ENCODE measurements around the gene APBB2. TPM values are rescaled to one million over a fixed set of nuclear protein-coding genes. Genes with fewer than 3 reads are reported as not detected.

APBB2 gene
- total RNA-seq, 2 experiments from 2014 or later: 2.4 to 2.7 TPM

DNA sequence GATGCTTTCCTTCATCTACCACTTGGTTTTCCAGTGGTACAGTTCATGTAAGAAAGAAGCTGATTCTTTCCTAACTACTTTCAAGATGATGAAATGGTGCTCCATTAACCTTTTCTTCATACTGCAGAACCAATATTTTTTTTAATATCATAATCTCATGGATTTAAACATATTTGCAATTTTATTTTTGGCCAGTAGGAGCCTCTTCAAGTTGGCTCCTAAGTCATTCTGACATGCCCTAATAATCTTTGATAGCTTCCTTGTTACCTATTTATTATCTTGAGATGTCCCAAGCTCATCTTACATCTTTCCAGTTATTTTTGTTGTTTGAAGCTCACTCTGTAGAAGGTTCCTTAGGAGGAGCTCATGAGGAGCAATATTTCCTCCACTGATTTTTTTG, 170.2 kb downstream of the APBB2 start:
- POLR2A ChIA-PET: no interaction called here
- CTCF ChIA-PET: no interaction called here

DNA sequence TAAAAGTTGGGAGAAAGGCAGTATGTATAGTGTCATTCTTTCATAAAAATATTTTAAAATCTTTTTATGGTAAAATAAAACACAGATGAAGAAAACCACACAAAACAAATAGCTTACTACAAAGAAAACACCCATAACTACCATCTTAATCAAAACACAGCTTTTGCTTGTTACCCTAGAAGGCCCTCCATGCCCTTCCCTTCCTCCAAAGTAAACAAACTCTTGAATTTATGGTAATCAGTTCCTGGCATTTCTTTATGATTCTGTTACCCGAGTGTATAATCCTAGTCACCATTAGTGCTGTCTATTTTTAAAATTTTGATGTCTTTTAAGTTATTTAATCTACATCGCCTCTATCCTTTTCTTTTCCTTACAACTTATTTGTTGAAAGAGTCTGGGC, 170.9 kb downstream of the APBB2 start:
- ChIA-PET CTCF (no interaction called here), POLR2A (no interaction called here)

DNA sequence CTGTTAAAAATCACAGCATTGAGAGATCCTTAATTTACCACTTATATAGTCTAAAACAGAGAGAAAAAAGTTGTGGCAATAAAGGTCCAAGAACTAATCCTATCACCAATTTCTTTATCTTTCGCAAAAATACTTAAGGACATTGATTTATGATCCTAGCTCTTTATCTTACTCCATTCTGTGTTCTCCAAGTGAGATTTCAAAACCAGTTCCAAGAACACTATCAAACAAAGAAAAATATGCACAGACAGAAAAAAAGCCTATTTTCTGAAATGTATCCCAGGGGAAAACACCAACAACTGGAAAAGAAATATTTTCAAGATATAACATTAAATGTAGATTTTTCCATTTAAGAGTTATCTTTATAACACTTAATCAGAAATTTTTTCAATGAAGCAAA, 172.8 kb downstream of the APBB2 start:
- ChIA-PET CTCF (no interaction called here), POLR2A (no interaction called here)

DNA sequence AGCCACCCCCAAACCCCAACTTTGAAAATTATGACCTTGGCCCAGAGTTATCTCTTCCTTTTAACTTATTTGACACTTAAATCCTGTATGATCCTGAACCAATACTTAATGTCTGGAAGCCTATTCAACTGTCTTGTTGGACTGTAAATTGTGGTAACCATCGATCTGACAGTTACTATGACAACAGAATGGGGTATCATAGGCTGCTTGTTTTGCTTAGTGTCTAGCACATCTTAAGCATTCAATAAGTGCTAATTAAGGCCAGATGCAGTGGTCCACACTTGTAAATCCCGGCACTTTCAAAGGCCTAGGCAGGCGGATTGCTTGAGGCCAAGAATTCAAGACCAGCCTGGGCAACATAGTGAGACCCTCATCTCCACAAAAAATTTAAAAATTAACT, 175.0 kb downstream of the APBB2 start:
- POLR2A ChIA-PET: no interaction called here
- CTCF ChIA-PET: no interaction called here

DNA sequence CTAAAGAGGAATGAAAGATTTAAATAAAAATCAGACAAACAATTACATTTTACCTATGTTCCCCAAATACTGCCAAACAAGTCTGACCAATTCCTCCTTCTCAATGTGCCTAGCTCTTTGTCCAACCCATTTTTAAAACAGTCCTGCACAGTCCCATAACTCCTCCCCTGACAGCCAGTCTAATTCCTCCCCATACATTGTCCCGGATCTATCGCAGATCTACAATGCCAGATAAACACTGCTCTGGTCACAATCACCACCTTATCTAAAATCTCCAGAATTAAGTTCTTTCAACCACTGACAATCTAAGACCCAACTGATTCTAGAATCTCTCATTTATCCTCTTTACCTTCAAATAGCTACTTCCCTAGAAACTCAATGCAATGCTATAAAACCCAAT, 176.0 kb downstream of the APBB2 start:
- ChIA-PET POLR2A (no interaction called here), CTCF (no interaction called here)

DNA sequence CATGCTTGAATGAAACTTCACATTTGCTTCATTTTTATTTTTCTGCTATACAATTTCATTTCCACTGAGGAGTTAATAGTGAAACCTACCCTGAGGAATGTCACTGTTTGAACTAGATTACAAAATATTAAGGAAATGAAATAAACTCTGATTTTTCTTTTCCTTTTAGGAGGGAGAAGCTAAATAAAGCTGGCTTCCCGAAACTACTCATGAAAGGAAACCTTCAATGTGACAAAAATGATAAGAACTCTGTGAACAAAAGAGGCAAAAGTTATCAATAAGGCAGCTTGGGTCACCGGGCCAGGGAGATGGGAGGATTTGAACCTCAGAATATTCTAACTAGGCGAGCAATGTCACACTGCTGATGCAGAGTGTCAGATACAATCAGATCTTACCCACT, 185.2 kb downstream of the APBB2 start:
- POLR2A ChIA-PET: no interaction called here
- CTCF ChIA-PET: no interaction called here

DNA sequence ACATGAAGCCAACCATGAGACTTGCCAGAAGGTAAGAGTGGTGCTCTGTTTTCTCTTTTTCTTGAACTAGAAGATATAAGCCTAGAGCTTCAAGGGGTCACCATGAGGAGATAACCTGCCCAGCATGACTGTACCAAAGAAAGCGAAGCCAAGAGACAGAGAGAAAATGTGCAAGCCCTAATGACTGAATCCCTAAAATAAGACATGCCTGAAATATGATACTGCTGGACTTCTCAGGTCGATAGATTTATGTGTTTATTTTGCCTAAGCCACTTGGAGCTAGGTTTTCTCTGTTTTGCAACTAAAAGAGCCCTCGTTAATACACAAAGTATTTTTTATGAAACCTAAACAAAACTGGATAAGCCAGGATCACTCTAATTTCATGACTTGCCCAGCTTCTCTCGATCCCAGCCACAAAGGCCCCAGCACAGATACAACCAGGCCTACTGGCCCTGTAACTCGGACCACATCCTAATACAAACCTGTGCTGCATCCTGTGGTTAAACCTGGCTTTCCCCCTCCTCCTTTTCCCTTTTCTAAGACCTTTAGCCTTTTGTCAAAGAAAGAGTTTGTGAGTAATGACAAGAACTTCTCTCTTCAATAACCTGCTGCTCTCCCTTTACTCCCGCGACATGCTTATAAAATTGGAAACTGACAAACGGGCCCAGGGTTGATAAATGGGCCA, 185.8 kb downstream of the APBB2 start:
- POLR2A ChIA-PET: no interaction called here
- CTCF ChIA-PET: no interaction called here

DNA sequence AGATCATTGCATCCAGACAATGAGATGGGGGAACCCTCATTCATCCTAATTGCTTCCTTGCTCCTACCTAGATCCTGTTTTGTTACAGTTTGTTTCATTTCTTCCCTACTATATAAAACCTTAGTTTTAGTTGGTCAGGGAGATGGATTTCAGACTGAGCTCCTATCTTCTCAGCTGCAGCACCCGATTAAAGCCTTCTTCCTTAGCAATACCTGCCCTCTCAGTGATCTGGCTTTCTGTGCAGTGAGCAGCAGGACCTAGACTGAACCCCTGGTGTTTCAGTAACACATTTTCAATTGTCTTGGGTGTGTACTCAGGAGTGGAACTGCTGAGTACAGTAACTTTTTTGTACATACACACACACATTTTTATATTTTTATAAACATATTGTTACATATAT, 187.4 kb downstream of the APBB2 start:
- POLR2A ChIA-PET: no interaction called here
- CTCF ChIA-PET: no interaction called here

DNA sequence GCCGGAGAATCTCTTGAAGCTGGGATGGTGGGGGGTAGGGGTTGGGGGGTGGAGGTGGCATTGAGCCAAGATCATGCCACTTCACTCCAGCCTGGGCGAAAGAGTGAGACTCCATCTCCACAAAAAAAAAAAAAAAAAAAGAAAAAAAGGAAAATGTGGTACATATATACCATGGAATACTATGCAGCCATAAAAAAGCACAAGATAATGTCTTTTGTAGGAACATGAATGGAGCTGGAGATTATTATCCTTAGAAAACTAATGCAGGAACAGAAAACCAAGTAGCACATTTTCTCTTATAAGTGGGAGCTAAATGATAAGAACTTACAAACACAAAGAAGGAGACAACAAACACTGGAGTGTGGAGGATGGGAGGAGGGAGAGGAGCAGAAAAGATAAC, 188.5 kb downstream of the APBB2 start:
- CTCF ChIA-PET: no interaction called here
- POLR2A ChIA-PET: no interaction called here

DNA sequence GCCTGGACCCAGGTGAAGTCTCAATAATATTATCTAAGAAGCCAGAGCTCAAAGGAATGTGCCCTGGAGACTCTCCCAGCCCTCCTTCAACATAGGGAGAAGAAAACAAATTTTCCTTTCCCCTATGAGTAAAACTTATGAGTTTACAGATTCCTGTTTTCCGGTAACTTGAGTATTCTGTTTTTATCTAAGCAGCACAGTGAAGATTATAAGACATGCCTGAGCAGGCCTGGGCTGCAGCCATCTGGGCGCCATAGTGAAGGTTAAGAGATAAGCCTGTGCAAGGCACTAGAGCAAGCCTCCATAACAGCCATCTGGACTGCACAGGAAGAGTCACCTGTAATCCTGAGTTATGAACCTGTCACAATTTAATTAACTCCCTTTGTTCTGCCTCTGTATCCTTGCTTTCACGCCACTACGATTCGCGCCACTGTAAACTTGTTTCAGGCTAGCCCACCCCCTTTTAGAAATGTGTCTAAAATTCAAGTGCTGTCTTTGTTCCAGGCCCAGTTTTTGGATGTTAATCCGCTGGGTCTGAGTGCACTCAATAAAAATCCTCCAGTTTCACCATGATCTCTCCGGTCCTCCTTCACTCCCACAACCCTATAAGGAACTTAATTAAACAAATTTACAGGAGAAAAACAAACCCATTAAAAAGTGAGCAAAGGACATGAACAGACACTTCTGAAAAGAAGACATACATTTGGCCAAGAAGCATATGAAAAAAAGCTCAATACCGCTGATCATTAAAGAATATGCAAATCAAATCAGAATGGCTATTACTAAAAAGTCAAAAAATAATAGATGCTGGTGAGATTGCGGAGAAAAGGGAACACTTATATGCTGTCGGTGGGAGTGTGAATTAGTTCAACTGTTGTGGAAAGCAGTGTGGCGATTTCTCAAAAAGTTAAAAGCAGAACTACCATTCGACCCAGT, 189.5 kb downstream of the APBB2 start:
- POLR2A ChIA-PET: no interaction called here
- CTCF ChIA-PET: no interaction called here

DNA sequence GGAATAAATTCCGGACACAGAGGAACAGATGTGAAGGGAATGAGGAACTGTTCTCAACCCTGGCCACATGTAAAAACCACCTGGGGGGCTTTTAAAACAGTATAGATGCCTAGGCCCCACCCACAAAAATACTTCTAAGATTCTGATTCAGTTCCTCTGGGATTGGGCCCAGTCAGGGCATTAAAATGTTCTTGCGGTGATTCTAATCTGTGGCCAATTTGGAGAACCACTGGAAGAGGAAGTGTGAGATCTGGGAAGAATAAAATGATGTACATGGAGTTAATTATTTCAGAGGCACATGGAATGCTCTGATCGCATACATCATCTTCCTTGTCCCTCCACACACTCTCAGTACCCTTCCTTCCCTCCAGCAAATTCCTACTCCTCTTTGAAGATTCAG, 192.2 kb downstream of the APBB2 start:
- CTCF ChIA-PET: no interaction called here

DNA sequence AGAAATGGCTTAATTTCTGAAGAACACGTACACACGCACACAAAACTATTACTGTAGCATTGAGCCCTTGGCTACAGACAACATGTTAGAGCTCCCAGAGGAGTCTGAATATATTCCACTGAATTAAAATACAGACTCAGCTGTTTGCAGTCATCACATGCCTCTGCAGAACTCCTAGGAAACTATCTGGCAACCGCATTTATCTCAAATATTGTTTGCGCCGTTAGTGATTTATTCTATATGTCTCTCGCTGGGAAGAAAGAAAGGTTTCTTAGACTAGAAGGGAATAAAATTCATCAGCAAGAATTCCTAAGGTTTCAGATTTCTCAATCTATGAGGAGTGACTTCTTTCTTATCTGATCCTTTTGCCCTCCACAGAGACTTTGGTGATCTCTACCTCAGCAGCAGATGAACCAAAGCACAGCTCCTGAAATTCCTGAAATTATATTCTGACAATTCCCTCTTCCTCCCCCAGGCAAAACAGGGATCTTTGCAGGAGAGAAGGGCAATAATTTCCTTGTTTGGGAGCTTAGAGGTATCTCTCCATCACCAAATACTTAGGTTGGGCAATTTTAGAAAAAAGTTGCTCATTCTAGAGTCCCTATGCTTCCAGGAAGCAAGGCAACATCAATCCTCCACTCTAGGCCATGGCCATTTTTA, 199.2 kb downstream of the APBB2 start:
- ChIA-PET CTCF (no interaction called here), POLR2A (no interaction called here)

More for the DNA sequence above, 192.2 kb downstream of the APBB2 start:
- POLR2A ChIA-PET: no interaction called here

DNA sequence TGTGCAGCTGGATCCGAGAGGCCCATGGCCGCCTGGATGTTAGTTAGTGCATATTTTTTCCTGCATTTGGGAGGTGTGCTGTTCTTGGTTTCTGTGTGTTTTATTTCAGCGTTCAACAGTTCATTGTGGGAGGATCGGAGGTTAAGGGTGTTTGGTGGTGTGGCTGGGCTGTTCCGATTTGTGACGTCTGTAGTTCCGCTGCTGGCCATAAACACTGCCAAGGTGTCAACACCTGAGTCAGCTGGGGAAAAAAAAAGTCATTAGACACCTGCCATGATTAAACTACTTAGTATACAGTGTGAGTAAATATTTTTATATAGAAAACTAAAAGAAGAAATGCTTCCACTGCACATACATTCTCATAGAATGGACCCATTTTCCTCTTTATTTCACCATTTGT, 200.2 kb downstream of the APBB2 start:
- POLR2A ChIA-PET: no interaction called here

DNA sequence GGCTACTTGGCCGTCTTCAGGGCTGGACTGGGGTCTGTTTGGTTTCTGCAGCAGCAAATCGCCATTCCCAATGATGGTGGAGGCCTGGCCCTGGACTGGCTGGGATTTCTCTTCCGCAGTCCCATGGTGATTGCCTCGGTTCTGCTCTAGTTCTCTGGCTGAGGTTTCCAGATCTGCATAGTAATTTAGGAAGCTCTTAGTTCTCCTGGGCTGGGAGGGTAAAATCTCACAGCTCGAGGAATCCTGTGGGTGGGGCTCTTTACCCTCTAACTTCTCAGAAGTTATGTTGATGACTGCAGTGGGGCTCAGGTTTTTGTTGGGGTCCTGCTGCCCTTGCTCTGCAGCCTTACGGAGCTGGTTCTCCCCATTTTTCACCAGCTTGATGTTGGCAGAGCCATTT, 200.6 kb downstream of the APBB2 start:
- POLR2A ChIA-PET: no interaction called here
- CTCF ChIA-PET: no interaction called here

More for the DNA sequence above, 200.2 kb downstream of the APBB2 start:
- CTCF ChIA-PET: no interaction called here

DNA sequence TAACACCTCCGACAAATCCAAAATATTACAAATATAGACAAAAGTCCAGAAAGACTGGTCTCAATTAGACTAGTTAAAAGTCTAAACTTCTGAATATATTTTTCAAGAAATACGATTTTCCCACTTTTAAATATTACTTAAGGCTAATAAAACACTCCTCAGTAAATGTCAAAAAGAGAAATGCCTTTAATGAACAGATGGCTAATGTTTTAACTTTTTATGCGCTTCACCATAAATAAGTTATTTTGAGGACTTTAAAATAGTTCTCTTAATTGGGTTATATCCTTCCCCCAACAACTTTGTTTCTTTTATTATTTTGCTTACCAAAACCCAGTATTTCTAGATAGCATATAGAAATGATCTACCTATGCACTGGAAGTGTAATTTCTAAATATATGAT, 201.4 kb downstream of the APBB2 start:
- POLR2A ChIA-PET: no interaction called here

DNA sequence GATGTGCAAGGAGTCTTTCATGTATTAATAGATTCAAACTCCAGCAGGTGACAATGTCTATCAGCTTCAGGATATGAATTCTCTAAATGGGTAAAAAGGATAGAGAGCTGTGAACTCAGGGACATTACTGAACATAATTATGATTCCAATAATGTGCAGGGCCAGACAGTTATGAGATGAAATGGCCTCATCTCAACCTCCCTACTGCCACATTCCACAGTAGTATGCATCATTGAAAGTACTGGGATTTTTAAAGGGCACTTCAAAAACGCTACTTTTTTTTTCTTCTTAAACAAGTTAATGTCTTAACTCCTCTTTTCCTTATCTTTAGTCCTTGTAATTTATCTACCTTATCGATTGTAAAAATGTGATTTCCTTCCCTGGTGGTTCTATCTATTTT, 202.0 kb downstream of the APBB2 start:
- CTCF ChIA-PET: no interaction called here
- POLR2A ChIA-PET: no interaction called here

More for the DNA sequence above, 201.4 kb downstream of the APBB2 start:
- CTCF ChIA-PET: no interaction called here

DNA sequence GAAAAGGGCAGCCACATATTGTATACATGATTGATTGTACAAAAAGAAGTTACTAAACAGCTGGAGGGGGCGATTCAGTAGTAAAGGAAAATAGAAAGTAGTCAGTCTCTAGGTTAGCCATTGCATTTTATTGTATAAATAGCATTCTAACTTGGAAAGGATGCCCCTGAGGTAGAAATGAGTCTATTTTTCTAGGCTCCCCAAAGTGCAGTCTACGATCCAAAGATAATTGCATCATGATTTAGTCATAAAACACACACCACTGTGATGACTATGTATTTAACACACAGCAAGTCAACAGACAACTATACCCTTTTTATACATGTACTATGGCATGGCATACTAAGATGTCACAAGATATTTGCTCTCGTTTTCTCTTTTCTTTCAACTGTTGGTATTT, 204.9 kb downstream of the APBB2 start:
- CTCF ChIA-PET: no interaction called here

DNA sequence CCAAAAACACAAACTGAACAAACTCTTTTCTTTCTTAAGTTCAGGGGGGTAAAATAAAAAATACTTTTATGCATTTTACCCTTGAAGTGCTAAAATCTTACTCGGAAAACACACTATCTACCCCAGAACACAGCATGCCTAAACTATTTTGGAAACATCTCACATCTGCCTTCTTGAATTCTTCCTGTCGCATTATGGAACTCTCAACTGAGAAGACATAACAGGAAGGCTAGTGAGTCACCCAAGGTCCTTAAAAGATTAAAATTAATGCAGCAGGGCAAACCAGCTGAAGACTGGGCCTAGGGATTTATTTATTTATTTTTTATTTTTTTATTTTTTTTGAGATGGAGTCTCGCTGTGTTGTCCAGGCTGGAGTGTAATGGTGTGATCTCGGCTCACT, 208.2 kb downstream of the APBB2 start:
- POLR2A ChIA-PET: no interaction called here
- CTCF ChIA-PET: no interaction called here

More for the DNA sequence above, 204.9 kb downstream of the APBB2 start:
- POLR2A ChIA-PET: no interaction called here

DNA sequence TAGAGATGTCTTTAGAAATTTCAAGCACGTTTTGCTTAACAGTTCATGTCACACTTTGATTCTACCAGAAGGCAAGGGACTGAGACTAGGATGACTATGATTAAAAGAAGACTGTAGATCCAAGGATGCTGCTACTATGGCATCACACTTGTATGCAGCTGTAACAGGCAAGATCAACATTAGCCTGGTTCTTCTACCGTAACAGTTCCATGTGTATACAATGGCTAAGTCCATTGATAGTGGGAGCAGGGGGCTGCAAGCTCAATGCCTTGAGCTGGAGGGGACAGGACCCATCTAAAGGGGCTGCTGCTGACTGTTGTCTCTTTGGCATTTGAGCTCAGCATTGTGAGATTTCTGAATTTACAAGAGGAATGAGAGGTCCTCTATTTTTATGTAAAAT, 212.0 kb downstream of the APBB2 start:
- CTCF ChIA-PET: no interaction called here
- POLR2A ChIA-PET: no interaction called here

DNA sequence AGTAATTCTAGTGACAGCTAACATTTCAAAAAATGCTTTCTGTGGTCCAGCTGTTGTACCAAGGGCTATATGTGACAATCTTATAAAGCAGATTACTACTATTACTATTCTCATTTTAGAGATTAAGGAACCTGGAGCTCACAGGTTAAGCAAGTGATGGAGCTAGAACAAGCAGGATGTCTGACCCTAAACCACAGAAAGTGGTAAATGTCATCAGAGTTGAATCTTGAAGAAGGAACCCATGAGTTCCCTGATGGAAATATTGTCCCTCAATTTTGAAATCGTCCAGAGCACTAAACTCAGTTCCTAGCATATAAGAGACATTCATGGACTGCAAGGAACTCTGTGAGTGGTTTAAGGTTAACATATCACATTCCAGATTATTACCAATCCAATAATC, 214.0 kb downstream of the APBB2 start:
- ChIA-PET CTCF (interaction anchor here (1.1 kb wide), 1 partner anchor 15 kb away, joined by 3 read pairs; no protein-coding TSS in a partner anchor), POLR2A (no interaction called here)

DNA sequence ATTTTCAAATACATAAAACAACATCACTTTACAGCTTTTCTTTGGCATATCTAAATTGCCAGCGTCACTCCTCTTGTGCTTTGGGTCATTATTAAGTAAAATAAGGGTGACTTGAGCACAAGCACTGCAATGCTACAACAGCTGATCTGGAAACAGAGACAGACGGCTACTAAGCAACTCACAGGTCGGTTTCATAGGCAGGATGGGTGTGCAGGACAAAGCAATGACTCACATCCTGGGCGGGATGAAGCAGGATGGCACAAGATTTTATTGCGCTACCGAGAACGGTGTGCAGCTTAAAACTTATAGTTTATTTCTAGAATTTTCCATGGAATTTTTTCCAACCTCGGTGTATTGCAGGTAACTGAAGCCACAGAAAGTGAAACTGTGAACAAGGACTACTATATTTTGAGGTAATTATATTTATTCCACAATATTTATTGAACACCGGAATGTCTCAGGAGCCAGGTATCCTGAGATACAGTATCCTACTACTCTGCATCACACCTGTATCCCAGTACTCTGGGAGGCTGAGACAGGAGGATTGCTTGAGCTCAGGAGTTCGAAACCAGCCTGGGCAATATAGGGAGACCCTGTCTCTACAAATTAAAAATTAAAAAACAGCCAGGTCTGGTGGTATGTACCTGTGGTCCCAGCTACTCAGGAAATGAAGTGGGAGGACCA, 215.5 kb downstream of the APBB2 start:
- POLR2A ChIA-PET: no interaction called here
- CTCF ChIA-PET: interaction anchor here (1.1 kb wide), 1 partner anchor 13 kb away, joined by 3 read pairs; no protein-coding TSS in a partner anchor

Measured in activated CD8-positive, alpha-beta memory T cell treated with anti-CD3 and anti-CD28 coated beads for 36 hours (primary cell).